Measurements from ENCODE around the gene CFAP107.

Gene CFAP107

DNA sequence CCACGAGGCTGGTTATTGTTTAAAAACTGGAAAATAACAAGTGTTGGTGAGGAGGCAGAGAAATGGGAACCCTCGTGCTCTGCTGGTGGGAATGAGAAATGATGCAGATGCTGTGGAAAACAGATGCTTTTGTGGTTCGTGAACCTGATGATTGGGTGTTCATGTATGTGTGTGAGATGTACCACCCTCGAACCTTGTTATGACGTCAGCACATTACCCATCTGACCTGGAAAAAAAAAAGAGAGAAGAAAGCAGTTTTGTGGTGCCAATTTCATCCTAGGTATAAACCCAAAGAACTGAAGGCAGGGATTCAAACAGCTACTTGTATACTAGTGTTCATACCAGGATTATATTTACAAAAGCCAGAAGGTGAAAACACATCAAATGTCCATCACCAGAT lies 6.4 kb upstream of the CFAP107 start:
- no peak for DNase-seq (ENCODE audit: low read depth in 3 of 3, low spot score in 1 of 3)

DNA sequence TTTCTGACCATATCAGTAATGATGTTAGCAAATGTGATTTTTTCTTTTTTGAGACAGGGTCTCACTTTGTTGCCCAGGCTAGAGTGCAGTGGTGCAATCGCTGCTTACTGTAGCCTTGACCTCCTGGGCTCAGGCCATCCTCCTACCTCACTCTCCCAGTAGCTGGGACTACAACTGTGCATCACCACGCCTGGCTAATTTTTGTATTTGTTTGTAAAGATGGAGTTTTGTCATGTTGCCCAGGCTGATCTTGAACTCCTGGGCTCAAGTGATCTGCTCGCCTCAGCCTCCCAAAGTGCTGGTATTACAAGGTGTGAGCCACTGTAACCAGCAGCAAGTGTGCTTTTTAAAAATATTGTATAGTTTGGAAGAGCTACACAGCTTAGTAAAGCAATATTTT lies 4.1 kb upstream of the CFAP107 start:
- DNase-seq (ENCODE audit: low read depth in 3 of 3, low spot score in 1 of 3): no peak

DNA sequence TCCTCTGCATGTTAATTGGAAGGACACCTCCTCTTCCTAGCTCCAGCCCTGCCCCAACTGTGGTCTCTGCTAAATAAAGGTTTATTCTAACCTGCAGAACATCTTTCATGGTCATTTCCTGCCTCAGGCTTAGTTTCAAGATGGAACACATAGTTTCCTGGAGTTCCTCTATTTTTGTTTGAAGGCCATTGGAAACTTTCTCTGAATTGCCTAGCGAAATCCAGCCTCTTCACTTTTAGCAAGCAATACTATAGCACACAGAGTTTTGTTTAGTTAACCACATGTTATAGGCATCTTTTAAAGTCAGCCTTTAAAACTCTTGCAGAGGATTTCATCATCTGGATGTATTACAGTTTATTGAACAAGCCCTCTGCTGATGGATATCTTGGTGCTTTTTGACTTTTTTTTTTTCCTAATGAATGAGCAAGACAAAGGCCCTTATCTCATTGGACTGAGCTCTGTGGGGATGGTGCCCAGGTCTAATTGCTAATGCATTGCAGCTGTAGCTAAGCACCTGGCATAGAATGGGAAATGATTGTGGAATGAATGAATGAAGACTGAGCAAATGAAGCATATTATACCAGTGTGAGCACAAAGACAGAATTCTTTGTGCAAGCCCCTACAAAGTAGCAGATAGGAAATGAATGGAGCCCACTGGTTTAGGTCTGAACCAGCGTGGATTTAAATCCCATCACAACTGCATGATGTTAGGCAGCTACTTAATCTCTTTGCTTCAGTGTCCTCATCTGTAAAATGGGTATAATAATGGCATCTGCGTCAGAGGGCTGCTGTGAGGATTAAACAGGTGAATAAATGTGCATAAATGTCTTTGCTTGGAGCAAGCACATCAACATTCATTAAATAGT lies 641 bp upstream of the CFAP107 start:
- DNase-seq (ENCODE audit: low read depth in 3 of 3, low spot score in 1 of 3): no peak

DNA sequence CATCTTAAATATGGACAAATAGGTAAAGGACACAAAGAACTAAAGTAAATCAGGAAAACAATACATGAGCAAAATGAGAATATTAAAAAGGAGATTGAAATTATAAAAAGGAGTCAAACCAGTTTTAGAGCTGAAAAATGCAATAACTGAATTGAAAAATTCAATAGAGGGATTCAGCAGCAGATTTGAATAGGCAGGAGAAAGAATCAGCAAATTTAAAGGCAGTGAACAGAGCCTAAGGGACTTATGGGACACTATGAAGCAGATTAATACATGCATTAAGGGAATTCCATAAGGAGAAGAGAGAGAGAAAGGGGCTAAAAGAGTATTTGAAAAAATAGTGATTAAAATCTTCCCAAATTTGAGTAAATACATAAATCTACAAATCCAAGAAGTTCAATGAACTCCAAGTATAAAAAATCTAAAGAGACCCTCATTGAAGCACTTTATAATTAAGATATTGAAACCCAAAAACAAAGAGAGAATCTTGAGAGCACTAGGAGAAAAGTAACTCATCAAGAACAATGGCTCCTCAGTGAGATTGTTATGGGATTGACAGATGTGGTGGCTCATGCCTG lies 2.9 kb downstream of the CFAP107 start:
- no peak for DNase-seq (ENCODE audit: low read depth in 3 of 3, low spot score in 1 of 3)

DNA sequence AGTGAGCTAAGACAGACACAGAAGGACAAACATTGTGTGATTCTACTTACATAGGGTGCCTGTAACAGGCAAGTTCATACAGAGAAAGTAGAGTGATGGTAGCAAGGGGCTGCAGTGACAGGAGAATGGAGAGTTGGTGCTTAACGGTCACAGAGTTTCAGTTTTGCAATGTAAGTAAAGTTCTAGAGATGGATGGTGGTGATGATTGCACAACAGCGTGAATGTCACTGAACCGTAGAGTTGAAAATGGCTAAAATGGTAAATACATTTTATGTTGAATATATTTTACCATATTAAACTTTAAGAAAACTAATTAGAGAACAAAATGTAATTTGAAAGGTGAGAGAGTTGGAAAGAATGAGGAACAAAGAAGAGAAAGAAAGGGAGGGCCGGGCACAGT lies 8.7 kb downstream of the CFAP107 start:
- no peak for DNase-seq (ENCODE audit: low read depth in 3 of 3, low spot score in 1 of 3)

DNA sequence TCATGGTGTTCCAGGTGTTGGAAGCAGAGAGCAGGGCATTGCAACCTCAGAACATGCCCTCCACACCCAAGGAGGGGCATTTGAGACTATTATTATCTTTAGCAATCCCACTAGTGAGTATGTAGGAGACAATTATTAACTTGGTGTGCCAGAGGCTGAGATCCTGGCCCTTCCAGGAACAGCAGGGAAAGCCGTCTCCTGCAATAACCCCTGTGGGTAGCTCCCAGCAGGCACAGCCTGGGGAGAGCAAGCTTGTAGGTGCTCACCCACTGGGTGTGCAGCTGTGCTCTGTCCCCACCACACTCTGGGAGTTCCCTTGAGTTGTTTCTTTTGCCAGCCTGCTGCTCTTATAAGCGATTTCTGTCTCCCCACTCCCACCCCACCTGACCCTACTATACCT lies 10.3 kb downstream of the CFAP107 start:
- no peak for DNase-seq (ENCODE audit: low read depth in 3 of 3, low spot score in 1 of 3)

DNA sequence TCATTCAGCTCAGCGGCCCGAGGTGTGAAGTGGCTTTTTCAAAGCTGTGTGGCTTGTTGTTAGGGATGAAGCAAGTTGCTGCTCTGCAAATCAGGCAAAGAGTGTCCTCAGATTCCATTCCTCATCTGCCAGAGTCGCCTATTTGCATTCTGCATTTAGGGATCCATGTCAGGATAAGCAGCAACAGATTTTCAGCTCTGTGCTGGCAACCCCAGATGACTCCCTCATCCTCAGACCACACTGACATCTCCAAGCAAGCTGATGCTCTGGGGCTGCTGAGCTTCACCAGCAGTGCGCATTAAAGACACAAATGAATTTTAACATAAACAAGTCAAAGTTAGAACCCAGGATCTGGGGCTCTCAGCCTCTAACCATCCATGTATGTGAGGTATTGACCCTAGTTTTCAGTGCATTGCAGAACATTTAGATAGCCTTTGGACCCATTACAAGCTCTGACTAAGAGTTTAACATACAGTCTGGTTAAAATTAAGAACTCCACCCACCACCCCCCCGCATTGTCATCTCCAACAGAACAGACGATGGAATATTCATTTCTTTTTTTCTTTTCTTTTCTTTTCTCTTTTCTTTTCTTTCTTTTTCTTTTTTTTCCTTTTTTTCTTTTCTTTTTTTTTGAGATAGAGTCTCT lies 10.9 kb downstream of the CFAP107 start:
- no peak for DNase-seq (ENCODE audit: low read depth in 3 of 3, low spot score in 1 of 3)

DNA sequence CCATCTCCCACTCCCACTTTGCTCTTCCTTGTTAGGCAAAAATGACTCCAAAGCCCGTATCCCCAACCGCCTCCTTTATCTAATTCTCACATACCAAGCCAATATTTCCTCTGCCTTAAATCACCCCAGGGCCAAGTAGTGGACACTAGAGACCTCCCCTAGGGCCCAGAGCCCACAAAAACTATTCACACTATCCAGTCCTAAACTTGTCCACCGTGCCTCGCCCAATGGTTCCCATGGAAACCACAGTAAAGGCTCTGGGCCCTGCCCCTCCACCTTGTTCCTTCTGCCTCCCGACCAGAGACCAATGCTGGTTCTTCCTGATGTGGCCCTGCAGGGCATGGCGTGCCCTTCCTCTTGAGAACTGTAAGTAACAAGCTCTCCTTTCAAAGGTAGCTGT lies 11.8 kb downstream of the CFAP107 start:
- no peak for DNase-seq (ENCODE audit: low read depth in 3 of 3, low spot score in 1 of 3)

DNA sequence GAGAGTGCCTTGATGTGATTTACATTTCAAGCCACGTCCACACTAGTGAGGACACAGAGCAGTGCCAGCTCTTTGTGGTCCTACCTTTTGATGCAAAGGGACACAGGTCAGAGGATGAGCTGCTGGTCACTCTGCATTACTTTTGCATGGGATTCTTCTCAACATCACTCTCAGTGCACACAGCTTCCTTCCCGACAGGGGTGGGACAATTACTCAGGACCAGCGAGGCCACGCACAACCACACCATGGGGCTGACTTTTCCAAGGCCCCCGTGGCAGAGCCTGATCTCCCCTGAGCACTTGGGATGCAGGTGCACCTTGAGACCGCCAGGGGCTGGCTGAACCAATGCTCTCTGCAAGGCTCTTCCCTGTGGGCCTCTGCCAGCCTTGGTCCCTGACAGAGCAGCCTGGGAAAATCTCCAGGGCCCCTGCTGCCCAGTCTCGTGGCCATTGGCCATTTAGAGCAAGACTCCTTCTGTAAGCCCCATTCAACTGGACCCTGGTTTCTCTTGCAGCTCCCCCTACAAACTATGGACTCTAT lies 14.3 kb downstream of the CFAP107 start:
- DNase-seq (ENCODE audit: low read depth in 3 of 3, low spot score in 1 of 3): no peak

DNA sequence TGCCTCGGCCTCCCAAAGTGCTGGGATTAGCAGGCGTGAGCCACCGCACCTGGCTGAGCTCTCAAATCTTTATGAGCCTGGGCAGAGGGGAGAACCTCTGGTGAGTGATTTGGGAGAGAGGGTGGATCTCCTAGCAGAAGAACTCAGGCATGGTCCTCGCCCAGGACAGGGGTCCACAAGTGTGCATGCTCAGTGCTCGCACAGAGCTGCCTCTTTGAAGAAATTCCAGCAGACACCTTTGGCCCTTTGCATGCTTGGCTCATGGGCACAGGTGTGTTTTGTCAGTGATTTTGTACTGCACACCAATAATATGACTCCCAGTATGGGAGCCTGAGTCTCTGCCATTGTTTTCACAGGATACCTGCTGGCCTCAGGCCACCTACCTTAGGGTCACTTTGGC lies 15.8 kb downstream of the CFAP107 start:
- DNase-seq (ENCODE audit: low read depth in 3 of 3, low spot score in 1 of 3): no peak

DNA sequence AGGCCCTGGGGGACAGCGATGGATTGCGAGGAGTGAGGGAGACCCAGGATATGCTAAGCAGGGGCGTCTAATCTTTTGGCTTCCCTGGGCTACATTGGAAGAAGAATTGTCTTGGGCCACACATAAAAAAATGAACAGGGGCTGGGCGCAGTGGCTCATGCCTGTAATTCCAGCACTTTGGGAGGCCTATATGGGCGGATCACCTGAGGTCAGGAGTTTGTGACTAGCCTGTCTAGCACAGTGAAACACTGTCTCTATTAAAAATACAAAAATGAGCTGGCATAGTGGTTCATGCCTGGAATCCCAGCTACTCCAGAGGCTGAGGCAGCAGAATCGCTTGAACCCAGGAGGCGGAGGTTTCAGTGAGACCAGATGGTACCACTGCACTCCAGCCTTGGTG lies 16.8 kb downstream of the CFAP107 start:
- no peak for DNase-seq (ENCODE audit: low read depth in 3 of 3, low spot score in 1 of 3)

DNA sequence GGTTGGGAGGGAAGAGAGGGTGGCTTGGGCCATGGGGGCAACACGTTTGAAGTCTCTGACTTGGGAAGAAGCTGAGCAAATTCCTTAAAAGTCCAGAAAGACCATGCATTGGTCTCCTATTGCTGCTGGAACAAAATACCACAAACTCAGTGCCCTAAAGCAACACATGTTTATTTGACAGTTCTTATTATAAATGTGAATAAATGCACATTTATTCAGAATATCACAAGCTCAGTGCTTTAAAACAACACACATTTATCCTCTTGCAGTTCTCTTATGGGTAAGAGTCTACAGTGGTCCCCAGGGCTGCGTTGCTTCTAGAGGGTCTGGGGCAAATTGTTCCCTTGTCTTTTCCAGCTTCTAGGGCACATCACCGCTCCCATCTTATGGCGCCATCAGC lies 17.5 kb downstream of the CFAP107 start:
- no peak for DNase-seq (ENCODE audit: low read depth in 3 of 3, low spot score in 1 of 3)

DNA sequence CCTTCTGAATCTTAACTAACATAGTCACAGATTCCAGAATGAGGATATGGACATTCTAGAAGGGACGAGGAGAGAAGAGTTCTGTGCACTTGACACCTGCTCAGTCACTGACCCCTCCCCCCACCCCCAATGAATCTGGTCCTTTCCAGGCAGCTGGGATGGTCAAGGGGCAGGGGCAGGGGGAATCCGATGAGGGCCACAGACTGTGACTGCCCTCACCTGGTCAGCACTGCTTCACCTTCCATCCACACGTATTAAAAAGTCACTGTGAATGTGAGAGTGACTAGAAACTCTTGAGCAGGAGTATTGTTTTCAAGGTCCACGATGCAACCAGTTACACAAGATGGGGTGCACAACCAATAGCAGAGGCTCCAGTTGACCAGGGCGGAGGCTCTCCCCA lies 18.0 kb downstream of the CFAP107 start:
- DNase-seq (ENCODE audit: low read depth in 3 of 3, low spot score in 1 of 3): no peak

DNA sequence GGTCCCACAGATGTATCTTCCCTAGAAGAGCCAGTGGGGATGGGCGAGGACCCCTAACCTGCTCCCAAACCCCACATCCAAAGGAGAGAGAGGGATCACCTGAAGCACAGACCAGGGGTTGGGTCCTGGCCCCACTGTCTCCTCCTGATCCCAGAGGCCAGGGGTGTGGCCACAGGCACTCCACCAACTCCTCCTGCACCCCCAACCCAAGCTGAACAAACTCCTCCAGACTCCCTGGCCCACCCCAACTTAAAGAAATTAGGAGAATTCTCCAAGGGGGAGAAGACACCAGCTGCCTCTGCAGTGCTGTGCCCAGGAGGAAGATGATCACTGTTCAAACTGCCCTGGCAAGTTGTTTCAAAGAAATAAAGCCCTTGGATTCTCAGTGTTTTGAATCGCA lies 23.0 kb downstream of the CFAP107 start:
- DNase-seq (ENCODE audit: low read depth in 3 of 3, low spot score in 1 of 3): no peak

DNA sequence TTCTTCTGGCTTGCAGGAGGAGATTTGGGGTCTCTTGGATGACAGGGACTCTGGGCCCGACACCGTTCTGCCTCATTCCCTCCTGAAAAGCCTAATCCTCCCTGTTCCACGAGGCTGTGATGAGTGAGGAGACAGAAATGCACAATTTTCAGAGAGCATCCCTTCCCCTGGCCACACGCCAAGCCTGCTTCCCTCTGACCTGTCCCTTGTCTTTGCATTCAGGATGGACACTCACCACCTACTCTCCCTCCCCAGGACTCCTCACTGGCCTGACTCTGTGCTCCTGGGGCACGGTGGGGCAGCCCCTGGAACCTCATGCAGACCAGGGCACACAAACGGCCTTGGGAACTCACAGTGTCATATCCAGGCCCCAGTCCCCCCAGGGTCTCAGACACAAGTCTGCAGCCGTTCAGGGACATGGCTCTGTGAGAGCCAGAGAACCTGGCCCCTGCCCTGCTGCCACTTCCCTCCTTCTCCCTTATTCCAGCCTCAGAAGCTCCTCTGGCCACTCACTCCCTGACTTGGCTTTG lies 24.0 kb downstream of the CFAP107 start:
- DNase-seq (ENCODE audit: low read depth in 3 of 3, low spot score in 1 of 3): no peak

DNA sequence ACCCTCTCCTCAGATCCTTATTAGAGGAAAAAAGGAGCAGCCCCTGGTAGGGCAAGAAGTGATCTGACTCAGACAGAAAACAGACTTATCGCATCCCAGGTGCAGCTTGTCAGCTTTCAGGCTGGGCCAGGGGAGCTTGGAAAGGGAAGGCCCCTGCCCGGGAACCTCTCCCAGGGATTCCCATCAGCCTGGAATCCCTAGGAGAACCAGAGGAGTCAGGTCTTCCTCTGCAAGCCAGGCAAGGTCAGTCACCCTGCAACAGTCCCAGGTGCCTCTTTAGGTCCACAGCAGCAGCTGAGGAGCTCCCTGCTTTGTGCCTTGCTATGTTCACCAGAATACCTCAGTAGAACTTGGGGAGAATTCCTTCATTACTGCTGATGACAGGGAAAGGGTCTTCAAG lies 24.6 kb downstream of the CFAP107 start:
- DNase-seq (ENCODE audit: low read depth in 3 of 3, low spot score in 1 of 3): no peak

DNA sequence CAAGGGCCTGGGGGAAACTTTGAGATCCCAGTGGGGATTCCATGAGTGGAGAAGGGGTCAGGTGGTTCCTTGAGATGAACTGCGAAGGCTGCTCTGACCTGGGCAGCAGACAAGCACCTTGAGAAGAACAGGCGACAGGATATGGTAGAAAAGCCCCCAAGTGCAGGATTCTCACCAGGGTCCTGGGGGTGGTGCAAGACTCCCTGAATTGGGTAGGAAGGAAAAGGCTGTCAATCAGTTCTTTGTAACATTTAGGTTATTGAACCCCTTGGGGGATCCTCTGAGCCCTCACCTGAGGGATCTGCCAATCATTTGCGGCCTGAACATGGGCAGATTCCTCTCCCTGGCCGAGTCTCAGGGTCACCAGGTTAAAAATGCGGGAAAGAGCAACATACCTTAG lies 25.2 kb downstream of the CFAP107 start:
- DNase-seq (ENCODE audit: low read depth in 3 of 3, low spot score in 1 of 3): no peak

DNA sequence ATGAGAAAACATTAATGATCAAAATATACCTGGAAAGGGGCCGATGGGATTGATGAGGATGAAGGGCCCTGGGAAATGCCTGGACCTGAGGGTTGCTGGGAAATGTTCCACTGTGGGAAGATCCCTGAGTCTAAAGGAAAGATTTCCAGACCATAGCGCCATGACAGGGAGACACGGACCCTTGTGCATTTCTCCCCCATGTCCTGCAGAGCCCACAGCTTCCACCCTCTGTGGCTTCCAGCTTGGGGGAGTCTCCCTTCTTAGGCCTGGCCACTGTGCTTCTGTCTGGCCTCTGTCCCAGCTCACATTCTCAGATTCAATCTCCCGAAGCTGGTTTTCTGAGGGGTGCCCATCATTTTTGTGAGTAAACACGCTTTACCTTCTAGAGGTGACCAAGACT lies 26.5 kb downstream of the CFAP107 start:
- DNase-seq (ENCODE audit: low read depth in 3 of 3, low spot score in 1 of 3): no peak

DNA sequence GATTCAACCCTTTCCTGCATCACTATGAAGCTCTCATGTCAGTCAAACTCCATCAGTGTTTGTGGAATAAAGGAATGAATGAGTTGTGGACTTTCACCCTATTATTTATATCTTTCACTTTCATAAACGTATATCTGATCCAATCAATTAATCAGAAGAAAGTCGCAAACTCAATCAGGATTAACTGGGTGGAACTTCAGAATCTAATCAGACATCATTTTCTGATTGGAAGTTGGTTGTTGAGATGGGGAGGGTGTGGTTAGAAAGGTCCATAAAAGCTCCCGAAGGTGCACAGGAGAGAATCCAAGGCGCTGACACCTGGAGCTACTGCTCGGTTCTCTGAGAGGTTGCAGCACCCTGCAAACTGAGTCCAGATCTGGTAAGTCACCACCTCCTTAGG lies 27.4 kb downstream of the CFAP107 start, which contains the start of gene PRAMEF12:
PRAMEF12 (plus strand) TSS at position 301 of the 400 bp plus-strand sequence. CDS start 1,130 bp downstream, outside the sequence.
- DNase-seq (ENCODE audit: low read depth in 3 of 3, low spot score in 1 of 3): no peak

DNA sequence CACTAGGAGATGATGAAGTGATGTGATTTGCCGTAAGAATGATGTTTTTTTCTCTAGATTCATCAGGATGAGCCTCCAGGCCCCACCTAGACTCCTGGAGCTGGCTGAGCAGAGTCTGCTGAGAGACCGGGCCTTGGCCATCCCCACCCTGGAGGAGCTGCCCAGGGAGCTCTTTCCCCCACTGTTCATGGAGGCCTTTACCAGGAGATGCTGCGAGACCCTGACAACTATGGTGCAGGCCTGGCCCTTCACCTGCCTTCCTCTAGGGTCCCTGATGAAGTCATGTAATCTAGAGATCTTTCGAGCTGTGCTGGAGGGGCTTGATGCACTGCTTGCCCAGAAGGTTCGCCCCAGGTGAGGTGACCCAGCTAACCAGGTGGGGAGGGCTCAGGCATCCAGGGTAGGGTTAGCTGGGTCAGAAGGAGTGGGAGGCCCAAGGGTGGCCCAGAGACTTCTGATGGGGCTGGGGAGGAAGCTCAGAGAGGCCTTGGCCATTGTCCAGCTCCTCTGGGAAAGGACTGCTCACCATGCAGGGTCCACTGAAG lies 28.9 kb downstream of the CFAP107 start:
- no peak for DNase-seq (ENCODE audit: low read depth in 3 of 3, low spot score in 1 of 3)

DNA sequence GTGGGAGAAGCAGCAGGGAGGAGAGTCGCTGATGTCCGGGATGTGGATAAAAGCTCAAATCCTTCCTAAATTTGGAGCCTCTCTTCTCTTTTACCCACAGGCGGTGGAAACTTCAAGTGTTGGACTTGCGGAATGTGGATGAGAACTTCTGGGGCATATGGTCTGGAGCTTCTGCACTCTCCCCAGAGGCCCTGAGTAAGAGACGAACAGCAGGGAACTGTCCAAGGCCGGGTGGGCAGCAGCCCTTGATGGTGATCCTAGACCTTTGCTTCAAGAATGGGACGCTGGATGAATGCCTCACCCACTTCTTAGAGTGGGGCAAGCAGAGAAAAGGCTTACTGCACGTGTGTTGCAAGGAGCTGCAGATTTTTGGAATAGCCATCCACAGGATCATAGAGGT lies 29.4 kb downstream of the CFAP107 start:
- no peak for DNase-seq (ENCODE audit: low read depth in 3 of 3, low spot score in 1 of 3)

All from stimulated activated CD4-positive, alpha-beta T cell treated with anti-CD3 and anti-CD28 coated beads, TNF-alpha, amount 100 ng/mL, for 1 hour (primary cell).